H1 (cell line): ENCODE results near the gene IZUMO2.

Experiments
- GABPA ChIP-seq: IDR thresholded peaks from 2 replicates; pipeline ENCODE4 v1.6.1; 2011; ENCODE audit warnings: mild to moderate bottlenecking, low read length, moderate library complexity, borderline replicate concordance; ENCODE audit not compliant: insufficient read depth
- GTF2F1 ChIP-seq: IDR thresholded peaks from 2 replicates; pipeline ENCODE4 v1.6.1; 2012; ENCODE audit warnings: low read depth, low read length, improper control_type of control experiment, borderline replicate concordance
- KDM1A ChIP-seq: fragments of 200-600, 300-600 bp; sonication (generic); IDR thresholded peaks from 2 replicates; pipeline ENCODE4 v1.7.1; 2016; ENCODE audit warnings: mild to moderate bottlenecking, low read length, borderline replicate concordance
- MAFK ChIP-seq: IDR thresholded peaks from 2 replicates; pipeline ENCODE4 v1.6.1; 2012; ENCODE audit warnings: low read depth, mild to moderate bottlenecking, improper control_type of control experiment, low read length
- POLR2A ChIP-seq, 2 experiments: IDR thresholded peaks; 1 replicate in 1 of 2; 2 replicates in 1 of 2; pipeline ENCODE4 v1.6.1; 2011; ENCODE audit warnings: low read depth in 2 of 2, low read length in 2 of 2, mild to moderate bottlenecking in 2 of 2; ENCODE audit errors: control extremely low read depth in 1 of 2
- POLR2AphosphoS5 ChIP-seq: IDR thresholded peaks from 2 replicates; pipeline ENCODE4 v1.6.1; 2011; ENCODE audit warnings: low read depth, low read length
- RNF2 ChIP-seq: fragments of 200-900, 300-1000 bp; sonication (generic); IDR thresholded peaks from 2 replicates; pipeline ENCODE4 v1.7.1; 2016; ENCODE audit warnings: borderline replicate concordance, low read depth, mild to moderate bottlenecking, antibody characterized with exemption, low read length; ENCODE audit not compliant: poor library complexity, severe bottlenecking; ENCODE audit errors: missing control alignments
- ZNF274 ChIP-seq: IDR thresholded peaks from 2 replicates; pipeline ENCODE4 v1.7.0; 2012; ENCODE audit warnings: low read length, borderline replicate concordance; ENCODE audit errors: extremely low read depth
- TF ChIP-seq, protein P1 (sequence below): IDR thresholded peaks from 2 replicates; pipeline ENCODE4 v1.6.1; 2012; ENCODE audit warnings: inconsistent platforms
- TF ChIP-seq, protein P2 (sequence below), 3 experiments: IDR thresholded peaks; 1 replicate in 2 of 3; 2 replicates in 1 of 3; pipeline versions ENCODE4 v1.5.1 to v1.6.1; 2011; ENCODE audit warnings: low read length in 3 of 3, mild to moderate bottlenecking in 3 of 3, inconsistent platforms in 2 of 3, low read depth in 1 of 3, moderate library complexity in 1 of 3; ENCODE audit not compliant: insufficient read depth in 1 of 3; ENCODE audit errors: control extremely low read depth in 1 of 3

DNA sequence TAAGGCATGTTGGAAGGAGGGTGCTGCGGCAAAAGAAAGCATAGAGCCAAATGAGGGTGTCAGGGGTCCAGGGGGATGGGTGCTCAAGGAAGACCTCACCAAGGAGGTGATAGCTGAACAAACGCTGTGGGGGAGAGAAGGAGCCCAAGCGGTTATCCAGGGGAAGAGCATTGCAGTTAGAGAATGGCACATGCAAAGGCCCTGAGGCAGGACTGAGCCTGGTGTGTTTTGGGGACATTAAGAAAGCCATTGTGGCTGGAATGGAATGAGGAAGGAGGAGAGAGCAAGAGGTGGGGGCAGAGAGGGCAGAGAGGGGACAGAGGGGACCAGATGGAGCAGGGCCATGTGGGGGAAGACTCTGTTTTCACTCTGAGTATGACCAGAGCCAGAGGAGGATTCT lies 34.3 kb upstream of the IZUMO2 start:
- TF ChIP-seq, protein P1, sequence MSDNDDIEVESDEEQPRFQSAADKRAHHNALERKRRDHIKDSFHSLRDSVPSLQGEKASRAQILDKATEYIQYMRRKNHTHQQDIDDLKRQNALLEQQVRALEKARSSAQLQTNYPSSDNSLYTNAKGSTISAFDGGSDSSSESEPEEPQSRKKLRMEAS: no peak
- TF ChIP-seq POLR2AphosphoS5 (no peak), MAFK (no peak), ZNF274 (no peak), GABPA (no peak), GTF2F1 (no peak), RNF2 (no peak), POLR2A (IDR thresholded peaks at IDR 0.05; ENCODE audit: control extremely low read depth in 1 of 2, low read depth in 2 of 2, low read length in 2 of 2) (no peak), KDM1A (no peak)
- TF ChIP-seq, protein P2, sequence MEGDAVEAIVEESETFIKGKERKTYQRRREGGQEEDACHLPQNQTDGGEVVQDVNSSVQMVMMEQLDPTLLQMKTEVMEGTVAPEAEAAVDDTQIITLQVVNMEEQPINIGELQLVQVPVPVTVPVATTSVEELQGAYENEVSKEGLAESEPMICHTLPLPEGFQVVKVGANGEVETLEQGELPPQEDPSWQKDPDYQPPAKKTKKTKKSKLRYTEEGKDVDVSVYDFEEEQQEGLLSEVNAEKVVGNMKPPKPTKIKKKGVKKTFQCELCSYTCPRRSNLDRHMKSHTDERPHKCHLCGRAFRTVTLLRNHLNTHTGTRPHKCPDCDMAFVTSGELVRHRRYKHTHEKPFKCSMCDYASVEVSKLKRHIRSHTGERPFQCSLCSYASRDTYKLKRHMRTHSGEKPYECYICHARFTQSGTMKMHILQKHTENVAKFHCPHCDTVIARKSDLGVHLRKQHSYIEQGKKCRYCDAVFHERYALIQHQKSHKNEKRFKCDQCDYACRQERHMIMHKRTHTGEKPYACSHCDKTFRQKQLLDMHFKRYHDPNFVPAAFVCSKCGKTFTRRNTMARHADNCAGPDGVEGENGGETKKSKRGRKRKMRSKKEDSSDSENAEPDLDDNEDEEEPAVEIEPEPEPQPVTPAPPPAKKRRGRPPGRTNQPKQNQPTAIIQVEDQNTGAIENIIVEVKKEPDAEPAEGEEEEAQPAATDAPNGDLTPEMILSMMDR (IDR thresholded peaks at IDR 0.05; ENCODE audit: control extremely low read depth in 1 of 3, insufficient read depth in 1 of 3, low read depth in 1 of 3, low read length in 3 of 3): no peak
